HG03139 (cell line): ENCODE results near the gene DENND2A.

ENCODE experiments used
- ATAC-seq: cut with Tn5 transposase; IDR thresholded peaks from one replicate; pipeline ENCODE4 v1.9.1; 2021; ENCODE audit not compliant: unreplicated experiment

DENND2A gene

DNA sequence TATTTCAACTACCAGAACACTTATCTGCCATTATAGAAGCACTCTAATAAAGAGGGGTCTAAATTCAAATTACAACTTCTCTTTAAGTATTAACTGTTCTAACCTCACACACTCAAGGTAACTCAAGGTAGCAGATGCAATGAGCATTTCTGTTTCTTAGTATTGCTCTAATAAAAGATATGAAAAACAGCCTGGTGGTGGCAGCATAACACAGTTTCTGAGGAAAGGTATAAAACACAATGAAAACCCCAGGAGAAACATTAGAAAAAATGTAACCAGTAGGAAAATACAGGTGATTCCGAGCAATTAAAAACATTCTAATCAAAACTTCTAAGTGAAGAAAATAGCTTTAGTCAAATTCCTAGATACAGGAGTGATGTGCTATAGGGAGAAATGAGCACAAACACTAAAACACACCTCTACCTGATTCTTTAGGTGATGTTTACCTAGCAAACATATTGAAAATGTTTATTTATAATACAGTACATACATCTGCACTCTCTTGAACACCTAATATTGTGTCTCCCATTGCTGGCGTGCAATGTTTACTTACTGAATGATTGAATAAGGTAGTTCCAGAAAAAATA, 164.8 kb downstream of the DENND2A start:
- ATAC-seq: no peak
